Endothelial cell of umbilical vein (primary cell): ENCODE data around the gene PPP3CA. TPM values are rescaled to one million over a fixed set of nuclear protein-coding genes. Genes with fewer than 3 reads are reported as not detected.

Source experiments
- BruUV-seq: library from RNA; stranded (reverse); fragments of 400-500 nt; replicated peaks from 2 replicates; lab custom pipeline; 2021; lab: Mats Ljungman, UMichigan
- CTCF ChIA-PET: fragments of 300-600, 350-600 bp; sonication (Branson Sonifier 250); formaldehyde crosslinking; loops from one replicate; lab custom pipeline; 2021; ENCODE audit warnings: antibody characterized with exemption, inconsistent platforms; lab: Charles Lee
- POLR2A ChIA-PET: fragments of 300-600, 350-600 bp; sonication (Branson Sonifier 250); formaldehyde crosslinking; loops from one replicate; lab custom pipeline; 2021; ENCODE audit warnings: antibody characterized with exemption, inconsistent platforms; lab: Charles Lee
- DNase-seq: peaks from one replicate; pipeline ENCODE4 v3.0.0-alpha.2; 2011; ENCODE audit warnings: low read depth, low spot score
- FAIRE-seq: peaks from 2 replicates; lab custom pipeline; 2011; peaks lifted over from hg19 to GRCh38; lab: Jason Lieb, UNC
- H2AFZ ChIP-seq: 2 replicates; pipeline ENCODE4 v1.6.0; 2012; ENCODE audit warnings: low read depth, low read length, control low read depth, inconsistent platforms
- H3K27ac ChIP-seq: 2 replicates; pipeline ENCODE4 v1.5.1; 2011; ENCODE audit warnings: low read depth, mild to moderate bottlenecking, control low read depth, low read length, moderate library complexity; ENCODE audit not compliant: insufficient read depth
- H3K27me3 ChIP-seq, 2 experiments: 2 replicates each; pipeline versions ENCODE4 v1.6.0 to v1.6.1; 2011; ENCODE audit warnings: low read length in 2 of 2, mixed read lengths in 1 of 2; ENCODE audit not compliant: control insufficient read depth in 2 of 2, insufficient read depth in 2 of 2
- H3K36me3 ChIP-seq, 2 experiments: 2 replicates in 1 of 2; 3 replicates in 1 of 2; pipeline ENCODE4 v1.5.1; 2011; ENCODE audit warnings: low read length in 2 of 2, mild to moderate bottlenecking in 1 of 2, moderate library complexity in 1 of 2; ENCODE audit not compliant: control insufficient read depth in 2 of 2, insufficient read depth in 2 of 2; ENCODE audit errors: extremely low read depth in 1 of 2
- H3K4me1 ChIP-seq: 3 replicates; pipeline ENCODE4 v1.5.1; 2011; ENCODE audit warnings: mild to moderate bottlenecking, low read length; ENCODE audit not compliant: control insufficient read depth, insufficient read depth; ENCODE audit errors: extremely low read depth
- H3K4me2 ChIP-seq: 2 replicates; pipeline ENCODE4 v1.6.1; 2011; ENCODE audit warnings: low read length, control low read depth, mixed read lengths; ENCODE audit not compliant: insufficient read depth
- H3K4me3 ChIP-seq, 3 experiments: fragments of 200-600 bp in 1 of 3; sonication (generic), shearing (Covaris generic) in 1 of 3; replicated peaks in 1 of 3; 2 replicates each; pipeline ENCODE4 v1.5.1; 2011 to 2016; ENCODE audit warnings: control low read depth in 3 of 3, low read length in 3 of 3, mild to moderate bottlenecking in 2 of 3, inconsistent platforms in 1 of 3, low read depth in 1 of 3, moderate library complexity in 1 of 3; ENCODE audit not compliant: insufficient read depth in 1 of 3
- H3K79me2 ChIP-seq: 2 replicates; pipeline ENCODE4 v1.6.0; 2012; ENCODE audit warnings: low read length, inconsistent platforms; ENCODE audit not compliant: control insufficient read depth, insufficient read depth
- H3K9ac ChIP-seq: replicated peaks from 2 replicates; pipeline ENCODE3; 2011; ENCODE audit warnings: low read length, control low read depth; ENCODE audit not compliant: insufficient read depth; ENCODE audit errors: extremely low read depth
- H3K9me1 ChIP-seq: replicated peaks from 3 replicates; pipeline ENCODE4 v1.6.0; 2011; ENCODE audit warnings: mild to moderate bottlenecking, low read length; ENCODE audit not compliant: control insufficient read depth, insufficient read depth; ENCODE audit errors: extremely low read depth
- H3K9me3 ChIP-seq: replicated peaks from 2 replicates; pipeline ENCODE4 v1.5.1; 2012; ENCODE audit warnings: low read length, inconsistent platforms; ENCODE audit not compliant: control insufficient read depth, insufficient read depth
- H4K20me1 ChIP-seq: replicated peaks from 2 replicates; pipeline ENCODE3; 2011; ENCODE audit warnings: mild to moderate bottlenecking, low read length; ENCODE audit not compliant: control insufficient read depth, insufficient read depth; ENCODE audit errors: extremely low read depth
- CTCF ChIP-seq, 2 donors: IDR thresholded peaks; 1 replicate in 1 of 2; 2 replicates in 1 of 2; pipeline ENCODE4 v1.5.1; 2011; ENCODE audit warnings: low read length in 2 of 2, mild to moderate bottlenecking in 2 of 2, moderate library complexity in 2 of 2, control low read depth in 1 of 2, inconsistent platforms in 1 of 2, low read depth in 1 of 2; ENCODE audit not compliant: insufficient read depth in 1 of 2; ENCODE audit errors: extremely low read depth in 1 of 2
- EZH2 ChIP-seq: IDR thresholded peaks from 2 replicates; pipeline ENCODE4 v1.6.1; 2012; ENCODE audit warnings: borderline replicate concordance, low read depth, mild to moderate bottlenecking, moderate library complexity, low read length, inconsistent platforms; ENCODE audit not compliant: severe bottlenecking
- FOS ChIP-seq: IDR thresholded peaks from 2 replicates; pipeline ENCODE4 v1.6.1; 2011; ENCODE audit warnings: mild to moderate bottlenecking, low read length, moderate library complexity, borderline replicate concordance; ENCODE audit not compliant: insufficient read depth
- GATA2 ChIP-seq: IDR thresholded peaks from 2 replicates; pipeline ENCODE4 v1.7.0; 2011; ENCODE audit warnings: low read depth, mild to moderate bottlenecking, moderate library complexity, mixed read lengths, low read length; ENCODE audit not compliant: insufficient read length, insufficient read depth
- JUN ChIP-seq: IDR thresholded peaks from 2 replicates; pipeline ENCODE4 v1.6.1; 2011; ENCODE audit warnings: borderline replicate concordance, low read depth; ENCODE audit not compliant: insufficient read length, insufficient read depth
- MYC ChIP-seq: IDR thresholded peaks from one replicate; pipeline ENCODE4 v1.6.1; 2011; ENCODE audit warnings: mild to moderate bottlenecking, low read depth, low read length
- POLR2A ChIP-seq: IDR thresholded peaks from 2 replicates; pipeline ENCODE4 v1.6.1; 2012; ENCODE audit warnings: low read depth, mild to moderate bottlenecking, control low read depth, low read length
- POLR2AphosphoS5 ChIP-seq: IDR thresholded peaks from 2 replicates; pipeline ENCODE4 v1.6.1; 2012; ENCODE audit warnings: low read depth, mild to moderate bottlenecking, control low read depth, low read length, moderate library complexity; ENCODE audit not compliant: insufficient read depth
- dilution Hi-C: fragments of 300-500 bp; cut with MboI; formaldehyde crosslinking; loops from one replicate; pipeline ENCODE4 v1.15.0; 2019; ENCODE audit warnings: low sequenced_read_pairs; ENCODE audit not compliant: extremely low pct_ligation_motif_present
- intact Hi-C: fragments of 100-400 bp; cut with micrococcal nuclease; formaldehyde crosslinking; loops from one replicate; pipeline ENCODE4 v1.10.0; 2022
- polyA plus RNA-seq, 4 experiments: library from polyadenylated mRNA; depleted of rRNA in 3 of 4; stranded (reverse) in 3 of 4; unstranded in 1 of 4; fragments of >200 nt; gene quantifications; 2 replicates each; pipeline versions ENCODE4 v1.2.1 to v1.2.3, GENCODE V29; 2011 to 2012; ENCODE audit warnings: missing spikeins in 1 of 4
- total RNA-seq: library from RNA; stranded (reverse); gene quantifications from 2 replicates; pipeline ENCODE4 v1.2.3, GENCODE V29; 2021
- TF ChIP-seq, protein P1 (sequence below): IDR thresholded peaks from 2 replicates; pipeline ENCODE4 v1.6.1; 2011; ENCODE audit not compliant: insufficient read depth, insufficient read length

Gene PPP3CA
- total and polyA plus RNA-seq, 2 donors (not counting 3 experiments of a cell fraction or from before 2014, with no cell fraction given), result 7.0 to 43.3 TPM

DNA sequence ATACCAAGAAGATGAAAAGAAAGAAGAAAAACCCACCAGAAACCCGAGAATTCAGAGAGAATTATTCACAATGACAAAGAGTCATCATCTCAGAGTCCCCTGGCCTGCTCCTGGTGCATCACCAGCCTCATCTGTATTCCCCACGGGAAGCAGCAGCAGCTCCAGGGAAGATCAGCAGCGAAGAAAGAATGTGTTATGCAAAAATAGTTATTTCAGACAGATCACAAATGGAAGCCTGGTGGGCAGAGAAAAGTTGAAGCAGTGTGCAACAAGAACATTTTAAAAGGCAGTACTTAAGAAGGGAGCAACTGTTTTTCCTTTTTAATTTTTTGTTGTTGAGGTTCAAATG is 189.2 kb downstream of the PPP3CA start:
- no peaks in the 10 kb centered on the region for H4K20me1 ChIP-seq
- H3K79me2 ChIP-seq, result no peaks in the 10 kb centered on the region
- no peaks in the 10 kb centered on the region for H3K9me3 ChIP-seq
- no TSS peak for BruUV-seq
- TF ChIP-seq, protein P1, sequence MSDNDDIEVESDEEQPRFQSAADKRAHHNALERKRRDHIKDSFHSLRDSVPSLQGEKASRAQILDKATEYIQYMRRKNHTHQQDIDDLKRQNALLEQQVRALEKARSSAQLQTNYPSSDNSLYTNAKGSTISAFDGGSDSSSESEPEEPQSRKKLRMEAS, result no peak
- TF ChIP-seq CTCF (IDR thresholded peaks at IDR 0.05; ENCODE audit: extremely low read depth in 1 of 2, insufficient read depth in 1 of 2, low read depth in 1 of 2, low read length in 2 of 2) (no peak), MYC (no peak), JUN (no peak), FOS (no peak), EZH2 (no peak), POLR2AphosphoS5 (no peak), GATA2 (no peak), POLR2A (no peak)
- ChIA-PET POLR2A (no interaction called here), CTCF (interaction anchor here (0.6 kb wide), 2 partner anchors 23 to 785 kb away, joined by 3 to 4 read pairs; no protein-coding TSS in a partner anchor)
- H3K4me2 ChIP-seq, result no peak overlapping the region
- DNase-seq (no peak), FAIRE-seq (no peak)
- no peak overlapping the region for H2AFZ ChIP-seq
- no peaks in the 10 kb centered on the region for H3K27me3 ChIP-seq
- H3K27ac ChIP-seq, result no peak overlapping the region
- no peak overlapping the region for H3K4me3 ChIP-seq
- no peaks in the 10 kb centered on the region for H3K9me1 ChIP-seq
- intact Hi-C loops, result no loop called here
- H3K36me3 ChIP-seq, result no peaks in the 10 kb centered on the region
- no peak overlapping the region for H3K9ac ChIP-seq
- H3K4me1 ChIP-seq, result peaks cover 3% of the 10 kb centered on the region
- dilution Hi-C loops, result no loop called here
